ENCODE results near the gene YIPF2.
A peak's percentile ranks its signal among the peaks of the same experiment; 100 is the strongest.
"Not testable (repeated sequence)": the region's sequence is repeated elsewhere in the genome, so short reads cannot be mapped to it uniquely, and the experiment has no call there.

YIPF2 gene

GRCh38 chr19:10908380-10908960 is 20.0 kb downstream of the YIPF2 start:
- no peak for DNase-seq

GRCh38 chr19:10907925-10908324 is 20.5 kb downstream of the YIPF2 start:
- DNase-seq: no peak

GRCh38 chr19:10899151-10899653 is 29.2 kb downstream of the YIPF2 start:
- DNase-seq: no peak

GRCh38 chr19:10898633-10899032 is 29.8 kb downstream of the YIPF2 start:
- DNase-seq: no peak

- no peak for DNase-seq
Measured at GRCh38 chr19:10896851-10897526, 31.4 kb downstream of the YIPF2 start.

GRCh38 chr19:10895920-10896319 is 32.5 kb downstream of the YIPF2 start:
- no peak for DNase-seq

GRCh38 chr19:10895363-10895762 is 33.1 kb downstream of the YIPF2 start:
- DNase-seq: no peak

- no peak for DNase-seq
Measured at GRCh38 chr19:10894911-10895213, 33.6 kb downstream of the YIPF2 start.

GRCh38 chr19:10892256-10892655 is 36.2 kb downstream of the YIPF2 start:
- DNase-seq: no peak

- peak; percentile 63 for DNase-seq
Measured at GRCh38 chr19:10891405-10892086, 36.9 kb downstream of the YIPF2 start.

GRCh38 chr19:10889880-10890279 is 38.6 kb downstream of the YIPF2 start:
- DNase-seq: no peak

GRCh38 chr19:10888421-10888866 is 40.0 kb downstream of the YIPF2 start:
- DNase-seq: peak; percentile 38

- no peak for DNase-seq
Measured at GRCh38 chr19:10887616-10888367, 40.6 kb downstream of the YIPF2 start.

- no peak for DNase-seq
Measured at GRCh38 chr19:10885201-10886169, 43.0 kb downstream of the YIPF2 start.

- no peak for DNase-seq
Measured at GRCh38 chr19:10884274-10884673, 44.2 kb downstream of the YIPF2 start.

- DNase-seq: no peak
Measured at GRCh38 chr19:10882108-10882457, 46.4 kb downstream of the YIPF2 start.

GRCh38 chr19:10881403-10882107 is 46.9 kb downstream of the YIPF2 start:
- no peak for DNase-seq

- no peak for DNase-seq
Measured at GRCh38 chr19:10878253-10878652, 50.2 kb downstream of the YIPF2 start.

GRCh38 chr19:10877608-10878007 is 50.8 kb downstream of the YIPF2 start:
- not testable (repeated sequence) for DNase-seq

GRCh38 chr19:10876459-10877240 is 51.8 kb downstream of the YIPF2 start:
- DNase-seq: no peak

GRCh38 chr19:10874024-10874423 is 54.4 kb downstream of the YIPF2 start:
- DNase-seq: no peak
